Tibial nerve (tissue), 4 donors: ENCODE measurements around the gene ZKSCAN7. TPM values are rescaled to one million over a fixed set of nuclear protein-coding genes. Genes with fewer than 3 reads are reported as not detected.
"Not testable (repeated sequence)": the region's sequence is repeated elsewhere in the genome, so short reads cannot be mapped to it uniquely, and the experiment has no call there.

ENCODE experiments used
- DNase-seq, 2 donors: peaks; one replicate each; pipeline ENCODE4 v3.0.0-alpha.2; 2019; ENCODE audit warnings: low spot score in 2 of 2
- H3K27ac ChIP-seq, 4 donors: fragments of 200-600 bp; sonication (generic) in 3 of 4; one replicate each; pipeline ENCODE4 v1.5.1; 2017 to 2019; ENCODE audit warnings: mild to moderate bottlenecking in 1 of 4
- H3K27me3 ChIP-seq, 2 donors: fragments of 200-600 bp; sonication (generic) in 1 of 2; one replicate each; pipeline versions ENCODE4 v1.5.1 to v1.6.0; 2017 to 2019
- H3K36me3 ChIP-seq, 3 donors: fragments of 200-600 bp; sonication (generic); one replicate each; pipeline ENCODE4 v1.5.1; 2018 to 2019
- H3K4me1 ChIP-seq, 4 donors: fragments of 200-600 bp; sonication (generic) in 3 of 4; one replicate each; pipeline ENCODE4 v1.5.1; 2017 to 2019
- H3K4me3 ChIP-seq, 4 donors: fragments of 200-600 bp; sonication (generic) in 3 of 4; one replicate each; pipeline ENCODE4 v1.5.1; 2017 to 2019; ENCODE audit warnings: mild to moderate bottlenecking in 1 of 4, moderate library complexity in 1 of 4
- H3K9me3 ChIP-seq, 4 donors: fragments of 200-600 bp; sonication (generic) in 3 of 4; one replicate each; pipeline ENCODE4 v1.5.1; 2017 to 2019
- CTCF ChIP-seq, 5 experiments: fragments of 200-600 bp in 3 of 5; fragments of 450-650 bp in 2 of 5; sonication (generic) in 3 of 5; IDR thresholded peaks; one replicate each; pipeline ENCODE4 v1.5.1; 2016 to 2019; ENCODE audit warnings: antibody characterized with exemption in 5 of 5, mild to moderate bottlenecking in 3 of 5, moderate library complexity in 2 of 5
- EP300 ChIP-seq, 2 donors: sonication (generic); formaldehyde crosslinking; IDR thresholded peaks; one replicate each; pipeline ENCODE4 v1.6.1; 2017; ENCODE audit warnings: antibody characterized with exemption in 2 of 2, mild to moderate bottlenecking in 1 of 2
- POLR2A ChIP-seq, 2 donors: fragments of 450-650 bp; IDR thresholded peaks; one replicate each; pipeline ENCODE4 v1.6.1; 2017; ENCODE audit warnings: antibody characterized with exemption in 2 of 2, mild to moderate bottlenecking in 2 of 2, moderate library complexity in 2 of 2
- WGBS, 2 donors: methylation state at CpG; one replicate each; pipeline ENCODE4 v1.1.5; 2018; 5-methylcytosine and 5-hydroxymethylcytosine counted together
- total RNA-seq, 4 donors: library from RNA; depleted of rRNA; stranded (reverse); fragments of >200 nt; gene quantifications; one replicate each; pipeline ENCODE4 v1.1.0, GENCODE V29; 2016

The ZKSCAN7 gene
- total RNA-seq, 4 donors from 2014 or later = 6.5 to 11.1 (median 10.3) TPM

GRCh38 chr3:44571024-44571423 lies 16.0 kb downstream of the ZKSCAN7 start:
- H3K36me3 ChIP-seq = peaks cover 6 to 95% (median 15%) of the 10 kb centered on the region in 3 donors
- 88 to 89% methylated on average over 4 of the region's 4 CpGs for WGBS, 2 donors
- TF ChIP-seq CTCF (IDR thresholded peaks at IDR 0.05) = no peak

GRCh38 chr3:44576613-44577012 lies 21.6 kb downstream of the ZKSCAN7 start:
- TF ChIP-seq CTCF (IDR thresholded peaks at IDR 0.05) (no peak), POLR2A (IDR thresholded peaks at IDR 0.05) (no peak), EP300 (IDR thresholded peaks at IDR 0.05) (no peak)
- Histone ChIP-seq H3K27me3 (no peaks in the 10 kb centered on the region), H3K4me1 (no peaks in the 10 kb centered on the region), H3K4me3 (no peak overlapping the region), H3K27ac (no peak overlapping the region), H3K9me3 (peaks cover 0 to 87% (median 6%) of the 10 kb centered on the region in 4 donors), H3K36me3 (peaks cover 0 to 87% (median 0%) of the 10 kb centered on the region in 3 donors)
- no peak for DNase-seq

More at GRCh38 chr3:44571024-44571423, 16.0 kb downstream of the ZKSCAN7 start:
- Histone ChIP-seq H3K9me3 (peaks cover 0 to 90% (median 18%) of the 10 kb centered on the region in 4 donors), H3K27ac (no peak overlapping the region), H3K4me3 (no peak overlapping the region), H3K27me3 (no peaks in the 10 kb centered on the region), H3K4me1 (no peaks in the 10 kb centered on the region)
- no peak for DNase-seq

GRCh38 chr3:44577354-44577952 lies 22.5 kb downstream of the ZKSCAN7 start:
- not testable (repeated sequence) for DNase-seq, H3K4me3 ChIP-seq, H3K27ac ChIP-seq, H3K4me1 ChIP-seq, H3K27me3 ChIP-seq
- Histone ChIP-seq H3K9me3 (peaks cover 0 to 78% (median 4%) of the 10 kb centered on the region in 4 donors), H3K36me3 (peaks cover 0 to 78% (median 0%) of the 10 kb centered on the region in 3 donors)
- 88 to 91% methylated on average over 9 to 10 of the region's 11 CpGs for WGBS, 2 donors

- not testable (repeated sequence) for H3K27ac ChIP-seq, DNase-seq, H3K27me3 ChIP-seq, H3K4me3 ChIP-seq, H3K4me1 ChIP-seq
- 97 to 98% methylated on average over 19 to 22 of the region's 22 CpGs for WGBS, 2 donors
- Histone ChIP-seq H3K36me3 (peaks cover 0 to 70% (median 0%) of the 10 kb centered on the region in 3 donors), H3K9me3 (peaks cover 0 to 70% (median 1%) of the 10 kb centered on the region in 4 donors)
These were observed 23.3 kb downstream of the ZKSCAN7 start for GRCh38 chr3:44578316-44578715.

- H3K4me3 ChIP-seq = not testable (repeated sequence)
- WGBS, 2 donors = 97% methylated on average over 37 of the region's 37 CpGs
These were observed 24.0 kb downstream of the ZKSCAN7 start for GRCh38 chr3:44578924-44579515.

GRCh38 chr3:44579749-44580148 lies 24.8 kb downstream of the ZKSCAN7 start:
- not testable (repeated sequence) for H3K4me3 ChIP-seq, DNase-seq, H3K4me1 ChIP-seq, H3K27ac ChIP-seq, H3K27me3 ChIP-seq
- WGBS, 2 donors = 96 to 98% methylated on average over 15 of the region's 15 CpGs
- Histone ChIP-seq H3K9me3 (peaks cover 0 to 55% (median 0%) of the 10 kb centered on the region in 4 donors), H3K36me3 (peaks cover 0 to 56% (median 0%) of the 10 kb centered on the region in 3 donors)

More at GRCh38 chr3:44578924-44579515, 24.0 kb downstream of the ZKSCAN7 start:
- not testable (repeated sequence) for H3K27me3 ChIP-seq, H3K27ac ChIP-seq, DNase-seq, H3K4me1 ChIP-seq
- Histone ChIP-seq H3K36me3 (peaks cover 0 to 63% (median 0%) of the 10 kb centered on the region in 3 donors), H3K9me3 (peaks cover 0 to 63% (median 0%) of the 10 kb centered on the region in 4 donors)

- H3K27me3 ChIP-seq, H3K4me3 ChIP-seq, H3K27ac ChIP-seq, DNase-seq: not testable (repeated sequence)
- Histone ChIP-seq H3K9me3 (peaks cover 0 to 43% (median 0%) of the 10 kb centered on the region in 4 donors), H3K4me1 (peaks cover 0 to 12% (median 3%) of the 10 kb centered on the region in 4 donors), H3K36me3 (peaks cover 0 to 46% (median 0%) of the 10 kb centered on the region in 3 donors)
- 38 to 46% methylated on average over 21 to 26 of the region's 62 CpGs for WGBS, 2 donors
These were observed 26.0 kb downstream of the ZKSCAN7 start for GRCh38 chr3:44580971-44581370.
